HL-60 (cell line): Measurements from ENCODE around the gene APOL3.

Source experiments
- CTCF ChIP-seq: IDR thresholded peaks from one replicate; pipeline ENCODE4 v1.5.1; 2011; ENCODE audit warnings: low read length, control low read depth, inconsistent platforms; ENCODE audit not compliant: insufficient read depth
- POLR2AphosphoS5 ChIP-seq: IDR thresholded peaks from 2 replicates; pipeline ENCODE4 v1.6.1; 2012; ENCODE audit warnings: low read depth
- REST ChIP-seq: IDR thresholded peaks from 2 replicates; pipeline ENCODE4 v1.6.1; 2012; ENCODE audit warnings: low read depth; ENCODE audit not compliant: insufficient replicate concordance

- TF ChIP-seq CTCF (no peak), POLR2AphosphoS5 (no peak), REST (no peak)
These were observed 3.8 kb downstream of the APOL3 start for GRCh38 chr22:36156515-36157419.
